ENCODE data around the gene CPLANE1.

GRCh38 chr5:37111426-37112382 lies 137.5 kb downstream of the CPLANE1 start:
- no peak for TF ChIP-seq CTCF (IDR thresholded peaks at IDR 0.05)
- TF ChIP-seq POLR2A (IDR thresholded peaks at IDR 0.05) = no peak

Measured in adrenal gland (tissue), 5 donors.